HFFc6 (cell line): ENCODE data around the gene TAF11L5. TPM values are rescaled to one million over a fixed set of nuclear protein-coding genes. Genes with fewer than 3 reads are reported as not detected.
"Not testable (repeated sequence)": the region's sequence is repeated elsewhere in the genome, so short reads cannot be mapped to it uniquely, and the experiment has no call there.

ENCODE experiments used
- DNase-seq: peaks from one replicate; pipeline ENCODE4 v3.0.0-alpha.2; 2018
- H3K27ac Mint-ChIP-seq: 2 replicates; pipeline ENCODE4 v1.8.0; 2020; ENCODE audit warnings: mild to moderate bottlenecking, mixed read lengths
- H3K27me3 Mint-ChIP-seq: 2 replicates; pipeline ENCODE4 v1.8.0; 2021; ENCODE audit warnings: mild to moderate bottlenecking, moderate library complexity, mixed read lengths; ENCODE audit not compliant: insufficient read depth
- H3K36me3 Mint-ChIP-seq: 2 replicates; pipeline ENCODE4 v1.8.0; 2021; ENCODE audit warnings: low read depth, mixed read lengths
- H3K4me1 Mint-ChIP-seq: 2 replicates; pipeline ENCODE4 v1.8.0; 2020; ENCODE audit warnings: low read depth, mixed read lengths
- H3K4me3 Mint-ChIP-seq: 2 replicates; pipeline ENCODE4 v1.8.0; 2020; ENCODE audit warnings: mild to moderate bottlenecking, moderate library complexity, mixed read lengths
- H3K9me3 Mint-ChIP-seq: 2 replicates; pipeline ENCODE4 v1.8.0; 2020; ENCODE audit warnings: mild to moderate bottlenecking, mixed read lengths
- long read RNA-seq: library from polyadenylated mRNA; unstranded; transcript quantifications from one replicate; pipeline ENCODE4 v2.0.0, GENCODE V29; 2019
- total RNA-seq, 6 experiments: library from RNA; stranded (reverse); fragmentation: NEBNext Ultra II Directional; extraction: Animal tissue kit (Norgen Biotek cat#: 25700); gene quantifications; 2 replicates in 1 of 6; 3 replicates in 5 of 6; pipeline ENCODE4 v1.2.3, GENCODE V29; 2021
- TF ChIP-seq, protein P1 (sequence below): fragments of 200-600 bp; sonication (generic); IDR thresholded peaks from 2 replicates; pipeline ENCODE4 v1.5.0; 2021; ENCODE audit warnings: antibody characterized with exemption, mild to moderate bottlenecking

The TAF11L5 gene
- total RNA-seq: not detected
- long read RNA-seq: 0 reads

DNA sequence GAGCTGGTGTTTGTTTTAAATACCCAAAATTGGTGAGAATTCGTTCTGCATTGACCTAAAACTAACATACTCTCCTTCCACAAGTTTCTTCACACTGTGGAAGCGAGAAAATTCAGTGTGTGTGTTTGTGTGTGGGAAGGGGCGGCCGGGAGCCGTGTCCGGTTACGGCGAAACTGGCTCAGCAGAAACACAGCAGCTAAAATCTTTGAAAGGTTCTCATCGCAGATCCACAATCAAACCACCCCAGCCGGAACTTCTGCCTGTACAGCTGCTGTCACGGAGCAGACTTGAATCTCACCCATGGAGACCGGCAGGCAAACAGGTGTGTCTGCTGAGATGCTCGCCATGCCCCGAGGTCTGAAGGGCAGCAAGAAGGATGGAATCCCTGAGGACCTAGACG is at the start of gene TAF11L5:
TSS of gene TAF11L5 (plus strand) at position 301 of the 400 bp plus-strand sequence.
- H3K4me1 Mint-ChIP-seq, H3K4me3 Mint-ChIP-seq, H3K9me3 Mint-ChIP-seq, DNase-seq, H3K27ac Mint-ChIP-seq, H3K36me3 Mint-ChIP-seq, H3K27me3 Mint-ChIP-seq: not testable (repeated sequence)

DNA sequence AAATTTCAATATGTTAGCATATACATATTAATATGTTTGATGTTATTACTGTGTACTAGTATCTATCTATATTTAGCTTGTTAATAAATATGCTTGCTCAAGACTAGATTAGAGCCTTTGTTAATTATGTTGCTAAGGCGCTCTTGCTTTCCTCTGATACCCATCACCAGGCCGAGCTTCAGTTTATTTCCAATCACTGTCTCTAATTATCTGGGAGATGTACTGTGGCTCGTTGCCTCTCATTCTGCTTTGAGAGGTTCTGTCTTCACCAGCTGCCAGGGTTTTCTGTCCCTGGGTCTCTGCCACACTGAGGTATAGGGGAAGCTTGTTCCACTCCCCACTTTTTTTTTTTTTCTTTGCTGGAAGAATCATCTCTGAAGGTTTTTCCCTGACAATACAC is 48.0 kb upstream of the TAF11L5 start:
- Mint-ChIP-seq H3K4me1 (no peaks in the 10 kb centered on the region), H3K27ac (no peak overlapping the region), H3K9me3 (no peaks in the 10 kb centered on the region), H3K27me3 (peaks cover 4% of the 10 kb centered on the region; the same call in 1 of the 2 replicates), H3K36me3 (no peaks in the 10 kb centered on the region), H3K4me3 (no peak overlapping the region)
- TF ChIP-seq, protein P1, sequence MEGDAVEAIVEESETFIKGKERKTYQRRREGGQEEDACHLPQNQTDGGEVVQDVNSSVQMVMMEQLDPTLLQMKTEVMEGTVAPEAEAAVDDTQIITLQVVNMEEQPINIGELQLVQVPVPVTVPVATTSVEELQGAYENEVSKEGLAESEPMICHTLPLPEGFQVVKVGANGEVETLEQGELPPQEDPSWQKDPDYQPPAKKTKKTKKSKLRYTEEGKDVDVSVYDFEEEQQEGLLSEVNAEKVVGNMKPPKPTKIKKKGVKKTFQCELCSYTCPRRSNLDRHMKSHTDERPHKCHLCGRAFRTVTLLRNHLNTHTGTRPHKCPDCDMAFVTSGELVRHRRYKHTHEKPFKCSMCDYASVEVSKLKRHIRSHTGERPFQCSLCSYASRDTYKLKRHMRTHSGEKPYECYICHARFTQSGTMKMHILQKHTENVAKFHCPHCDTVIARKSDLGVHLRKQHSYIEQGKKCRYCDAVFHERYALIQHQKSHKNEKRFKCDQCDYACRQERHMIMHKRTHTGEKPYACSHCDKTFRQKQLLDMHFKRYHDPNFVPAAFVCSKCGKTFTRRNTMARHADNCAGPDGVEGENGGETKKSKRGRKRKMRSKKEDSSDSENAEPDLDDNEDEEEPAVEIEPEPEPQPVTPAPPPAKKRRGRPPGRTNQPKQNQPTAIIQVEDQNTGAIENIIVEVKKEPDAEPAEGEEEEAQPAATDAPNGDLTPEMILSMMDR: no peak
- DNase-seq: no peak

- no peaks in the 10 kb centered on the region for H3K4me1 Mint-ChIP-seq
- H3K27me3 Mint-ChIP-seq: peaks cover 4% of the 10 kb centered on the region; the same call in 1 of the 2 replicates
- no peak overlapping the region for H3K27ac Mint-ChIP-seq
- H3K36me3 Mint-ChIP-seq: no peaks in the 10 kb centered on the region
- DNase-seq: no peak
- TF ChIP-seq, protein P1: no peak
- no peak overlapping the region for H3K4me3 Mint-ChIP-seq
- no peaks in the 10 kb centered on the region for H3K9me3 Mint-ChIP-seq
Measured at GRCh38 chr5:17477573-17478265, 47.3 kb upstream of the TAF11L5 start.

GRCh38 chr5:17481378-17481777 is 43.7 kb upstream of the TAF11L5 start:
- Mint-ChIP-seq H3K4me1 (no peaks in the 10 kb centered on the region), H3K36me3 (no peaks in the 10 kb centered on the region), H3K27me3 (0 out of 2 replicates have a peak, but pooled peaks cover 4% of the 10 kb centered on the region), H3K9me3 (no peaks in the 10 kb centered on the region), H3K27ac (no peak overlapping the region), H3K4me3 (no peak overlapping the region)
- TF ChIP-seq, protein P1: no peak
- no peak for DNase-seq

GRCh38 chr5:17482790-17483189 is 42.2 kb upstream of the TAF11L5 start:
- Mint-ChIP-seq H3K36me3 (no peaks in the 10 kb centered on the region), H3K4me1 (no peaks in the 10 kb centered on the region), H3K4me3 (no peak overlapping the region), H3K27me3 (peaks cover 6% of the 10 kb centered on the region; the same call in 1 of the 2 replicates), H3K27ac (no peak overlapping the region), H3K9me3 (no peaks in the 10 kb centered on the region)
- DNase-seq: no peak
- TF ChIP-seq, protein P1: no peak

DNA sequence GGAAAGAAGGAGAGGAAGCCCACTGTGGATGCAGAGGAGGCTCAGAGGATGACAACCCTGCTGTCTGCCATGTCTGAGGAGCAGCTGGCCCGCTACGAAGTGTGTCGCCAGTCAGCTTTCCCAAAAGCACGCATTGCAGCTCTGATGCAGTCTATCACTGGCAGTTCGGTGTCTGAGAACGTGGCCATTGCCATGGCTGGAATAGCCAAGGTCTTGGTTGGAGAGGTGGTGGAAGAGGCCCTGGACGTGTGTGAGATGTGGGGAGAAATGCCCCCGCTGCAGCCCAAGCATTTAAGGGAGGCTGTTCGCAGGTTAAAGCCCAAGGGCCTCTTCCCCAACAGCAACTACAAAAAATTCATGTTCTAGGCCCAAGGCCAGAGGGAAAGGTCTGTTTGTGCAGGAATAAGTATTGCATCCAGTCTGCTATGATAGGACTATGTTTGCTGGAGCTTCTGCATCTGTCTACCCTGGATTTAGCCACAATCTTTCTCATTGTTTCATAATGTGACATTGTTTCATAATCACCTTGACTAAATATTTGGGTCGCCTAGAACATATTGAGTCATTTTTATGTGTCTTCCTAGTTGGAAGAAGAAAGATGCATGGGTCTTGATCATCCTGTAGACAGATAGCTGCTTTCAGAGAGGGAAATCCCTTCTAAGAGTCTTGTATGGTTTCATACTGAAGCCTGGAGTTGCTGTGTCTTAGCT is 38.4 kb upstream of the TAF11L5 start:
- H3K36me3 Mint-ChIP-seq, H3K9me3 Mint-ChIP-seq, H3K4me1 Mint-ChIP-seq, DNase-seq, H3K27ac Mint-ChIP-seq, H3K4me3 Mint-ChIP-seq: not testable (repeated sequence)
- H3K27me3 Mint-ChIP-seq: peaks cover 13% of the 10 kb centered on the region
